Measurements from ENCODE around the gene AQP3. TPM values are rescaled to one million over a fixed set of nuclear protein-coding genes. Genes with fewer than 3 reads are reported as not detected.

Gene AQP3
- total RNA-seq, 2 experiments from 2014 or later: 16.0 to 30.6 TPM

GRCh38 chr9:33480976-33481375, 33.6 kb upstream of the AQP3 start:
- ChIA-PET POLR2A (interaction anchor here (0.7 to 0.9 kb wide), 2 partner anchors 66 to 1131 kb away, joined by 3 read pairs; partner anchors contain the start of gene RPP25L), CTCF (ENCODE audit: unreplicated experiment) (no interaction called here)
- H3K4me1 ChIP-seq (ENCODE audit: insufficient read depth, low read length, poor library complexity, severe bottlenecking): no peaks in the 10 kb centered on the region
- no peak overlapping the region for H3K4me2 ChIP-seq (ENCODE audit: low read length)
- no peak overlapping the region for H3K27ac ChIP-seq (ENCODE audit: low read depth, low read length, poor library complexity, severe bottlenecking)
- no peaks in the 10 kb centered on the region for H3K9me3 ChIP-seq (ENCODE audit: low read length)
- TF ChIP-seq CTCF (conservative IDR thresholded peaks at IDR 0.05; ENCODE audit: low read length) (no peak), EZH2phosphoT487 (IDR thresholded peaks at IDR 0.05; ENCODE audit: borderline replicate concordance, low read depth, low read length) (no peak)
- H4K20me1 ChIP-seq (ENCODE audit: insufficient read depth, low read length): no peaks in the 10 kb centered on the region
- no peak overlapping the region for H2AFZ ChIP-seq (ENCODE audit: low read length)
- H3K9me2 ChIP-seq (ENCODE audit: insufficient read depth, low read length): no peaks in the 10 kb centered on the region
- no peaks in the 10 kb centered on the region for H3K36me3 ChIP-seq (ENCODE audit: insufficient read depth, low read length)
- no peak for DNase-seq (ENCODE audit: low spot score)
- intact Hi-C loops (cut with micrococcal nuclease; ENCODE audit: unreplicated experiment): no loop called here
- H3K4me3 ChIP-seq (ENCODE audit: low read depth, low read length, poor library complexity, severe bottlenecking): no peak overlapping the region
- no peaks in the 10 kb centered on the region for H3K79me2 ChIP-seq (ENCODE audit: insufficient read depth, low read depth, low read length)
- no TSS peak for BruUV-seq (replicated peaks)

- Histone ChIP-seq H3K9me2 (ENCODE audit: insufficient read depth, low read length) (no peaks in the 10 kb centered on the region), H3K4me3 (ENCODE audit: low read depth, low read length, poor library complexity, severe bottlenecking) (no peak overlapping the region), H3K9me3 (ENCODE audit: low read length) (no peaks in the 10 kb centered on the region), H3K36me3 (ENCODE audit: insufficient read depth, low read length) (no peaks in the 10 kb centered on the region), H3K4me2 (ENCODE audit: low read length) (no peak overlapping the region), H2AFZ (ENCODE audit: low read length) (no peak overlapping the region), H3K4me1 (ENCODE audit: insufficient read depth, low read length, poor library complexity, severe bottlenecking) (no peaks in the 10 kb centered on the region), H3K79me2 (ENCODE audit: insufficient read depth, low read depth, low read length) (no peaks in the 10 kb centered on the region), H3K27ac (ENCODE audit: low read depth, low read length, poor library complexity, severe bottlenecking) (no peak overlapping the region), H4K20me1 (ENCODE audit: insufficient read depth, low read length) (no peaks in the 10 kb centered on the region)
- BruUV-seq (replicated peaks): no TSS peak
- CTCF ChIA-PET (ENCODE audit: unreplicated experiment): no interaction called here
- POLR2A ChIA-PET: interaction anchor here (0.6 to 0.9 kb wide), 3 partner anchors 65 to 1132 kb away, joined by 3 read pairs; partner anchors contain the start of gene RPP25L
- no peak for DNase-seq (ENCODE audit: low spot score)
- TF ChIP-seq CTCF (conservative IDR thresholded peaks at IDR 0.05; ENCODE audit: low read length) (no peak), EZH2phosphoT487 (IDR thresholded peaks at IDR 0.05; ENCODE audit: borderline replicate concordance, low read depth, low read length) (no peak)
- intact Hi-C loops (cut with micrococcal nuclease; ENCODE audit: unreplicated experiment): no loop called here
These were observed 32.7 kb upstream of the AQP3 start for GRCh38 chr9:33480106-33480505.

GRCh38 chr9:33476503-33476902, 29.1 kb upstream of the AQP3 start:
- no peaks in the 10 kb centered on the region for H3K9me2 ChIP-seq (ENCODE audit: insufficient read depth, low read length)
- H3K4me3 ChIP-seq (ENCODE audit: low read depth, low read length, poor library complexity, severe bottlenecking): no peak overlapping the region
- no TSS peak for BruUV-seq (replicated peaks)
- intact Hi-C loops (cut with micrococcal nuclease; ENCODE audit: unreplicated experiment): no loop called here
- no peaks in the 10 kb centered on the region for H3K9me3 ChIP-seq (ENCODE audit: low read length)
- no peaks in the 10 kb centered on the region; the same call in 1 of the 2 replicates for H4K20me1 ChIP-seq (ENCODE audit: insufficient read depth, low read length)
- H3K27ac ChIP-seq (ENCODE audit: low read depth, low read length, poor library complexity, severe bottlenecking): no peak overlapping the region
- peaks cover 28% of the 10 kb centered on the region for H3K79me2 ChIP-seq (ENCODE audit: insufficient read depth, low read depth, low read length)
- no peak overlapping the region for H3K4me2 ChIP-seq (ENCODE audit: low read length)
- H3K36me3 ChIP-seq (ENCODE audit: insufficient read depth, low read length): peaks cover 8% of the 10 kb centered on the region; the same call in 1 of the 2 replicates
- H2AFZ ChIP-seq (ENCODE audit: low read length): no peak overlapping the region
- ChIA-PET CTCF (ENCODE audit: unreplicated experiment) (no interaction called here), POLR2A (interaction anchor here (1.5 kb wide), 1 partner anchor 22 kb away, joined by 4 read pairs; no protein-coding TSS in a partner anchor)
- H3K4me1 ChIP-seq (ENCODE audit: insufficient read depth, low read length, poor library complexity, severe bottlenecking): peaks cover 12% of the 10 kb centered on the region
- no peak for TF ChIP-seq CTCF (conservative IDR thresholded peaks at IDR 0.05; ENCODE audit: low read length)
- TF ChIP-seq EZH2phosphoT487 (IDR thresholded peaks at IDR 0.05; ENCODE audit: borderline replicate concordance, low read depth, low read length): no peak
- DNase-seq (ENCODE audit: low spot score): no peak

Data from OCI-LY7 (cell line).